SKM-1 treated with dmso at 0.1 percent for 144 hours (cell line): ENCODE results near the gene NBDY.
"Not testable (repeated sequence)": the region's sequence is repeated elsewhere in the genome, so short reads cannot be mapped to it uniquely, and the experiment has no call there.

ENCODE experiments used
- DNase-seq: peaks from one replicate; lab custom pipeline; 2025; ENCODE audit not compliant: unreplicated experiment; lab: John Stamatoyannopoulos, UW

NBDY gene

DNA sequence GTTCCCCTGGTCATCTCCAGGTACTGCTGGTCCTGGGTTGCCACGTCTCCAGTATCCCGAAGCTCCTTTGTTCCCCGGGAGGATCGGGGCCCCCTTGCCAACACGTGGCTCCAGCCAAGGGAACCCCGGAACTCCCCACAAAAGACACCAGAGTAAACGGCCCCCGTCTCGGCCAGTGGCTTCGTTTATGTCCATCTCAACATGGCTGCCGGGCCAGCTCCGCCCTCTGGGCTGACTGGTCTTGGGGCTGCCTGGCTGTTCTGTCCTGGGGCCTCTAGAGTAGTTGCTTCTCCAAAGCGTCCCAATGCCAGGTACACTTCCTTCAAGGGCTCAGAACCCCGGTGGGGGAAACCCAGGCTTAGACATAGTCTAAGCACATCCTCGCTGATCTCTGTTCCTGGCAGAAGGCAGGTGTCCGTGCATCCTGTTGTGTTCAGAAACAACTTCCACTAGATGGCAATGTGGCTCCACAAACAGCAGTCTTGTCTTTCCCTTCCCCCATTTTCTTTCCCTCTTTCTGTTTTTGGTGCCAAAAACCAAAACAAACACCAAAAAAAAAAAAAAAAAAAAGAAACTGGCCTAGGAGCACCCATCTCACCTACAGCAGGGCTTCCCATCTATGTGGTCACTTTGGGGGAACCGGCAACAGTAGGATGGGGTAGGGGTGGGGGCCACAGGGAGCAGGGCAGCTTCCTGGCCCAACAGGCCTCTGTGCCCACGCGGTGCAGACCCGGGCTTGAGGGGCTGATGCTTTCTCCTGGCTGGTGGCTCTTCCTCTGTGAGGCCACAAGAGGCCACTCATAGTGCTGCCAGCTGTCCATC lies 35.3 kb downstream of the NBDY start:
- no peak for DNase-seq

DNA sequence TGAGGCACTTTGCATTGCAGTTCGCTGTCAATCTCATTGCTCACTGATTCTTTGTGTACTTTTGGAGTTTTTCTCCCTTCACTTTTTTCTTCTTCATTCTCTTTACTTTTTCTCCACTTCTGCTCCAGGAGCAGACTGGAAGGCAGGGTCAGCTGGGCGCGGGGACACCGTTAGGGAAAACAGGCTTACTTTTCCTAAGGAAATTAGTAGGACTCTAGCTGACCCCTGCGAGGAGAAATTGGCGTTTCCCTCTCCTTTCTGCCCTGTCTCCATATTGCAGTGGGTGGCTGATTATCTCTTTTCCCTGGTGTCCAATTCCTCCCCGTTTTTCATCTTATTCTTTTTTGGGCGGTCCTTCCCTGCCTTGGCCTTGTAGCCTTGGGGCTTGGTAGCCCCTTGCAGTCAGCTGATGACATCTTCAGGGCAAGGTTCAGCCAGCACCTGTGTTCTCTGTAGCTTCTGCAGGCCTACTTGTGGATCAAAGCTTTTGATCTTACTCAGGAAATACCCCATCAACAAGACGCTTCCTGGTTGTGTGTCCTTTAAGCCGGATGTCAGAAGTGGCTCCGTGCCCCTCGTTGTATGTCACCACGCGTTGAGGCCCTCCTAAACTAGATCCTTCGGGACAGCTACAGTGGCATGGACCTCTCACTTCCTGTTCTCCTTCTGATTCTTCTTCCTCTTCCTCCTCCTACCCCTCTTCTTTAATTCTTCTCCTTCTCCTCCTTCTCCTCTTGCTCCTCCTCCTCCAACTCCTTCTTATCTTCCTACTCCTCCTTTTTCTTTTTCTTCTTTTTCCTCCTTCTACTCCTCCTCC lies 36.1 kb downstream of the NBDY start:
- DNase-seq, result no peak

DNA sequence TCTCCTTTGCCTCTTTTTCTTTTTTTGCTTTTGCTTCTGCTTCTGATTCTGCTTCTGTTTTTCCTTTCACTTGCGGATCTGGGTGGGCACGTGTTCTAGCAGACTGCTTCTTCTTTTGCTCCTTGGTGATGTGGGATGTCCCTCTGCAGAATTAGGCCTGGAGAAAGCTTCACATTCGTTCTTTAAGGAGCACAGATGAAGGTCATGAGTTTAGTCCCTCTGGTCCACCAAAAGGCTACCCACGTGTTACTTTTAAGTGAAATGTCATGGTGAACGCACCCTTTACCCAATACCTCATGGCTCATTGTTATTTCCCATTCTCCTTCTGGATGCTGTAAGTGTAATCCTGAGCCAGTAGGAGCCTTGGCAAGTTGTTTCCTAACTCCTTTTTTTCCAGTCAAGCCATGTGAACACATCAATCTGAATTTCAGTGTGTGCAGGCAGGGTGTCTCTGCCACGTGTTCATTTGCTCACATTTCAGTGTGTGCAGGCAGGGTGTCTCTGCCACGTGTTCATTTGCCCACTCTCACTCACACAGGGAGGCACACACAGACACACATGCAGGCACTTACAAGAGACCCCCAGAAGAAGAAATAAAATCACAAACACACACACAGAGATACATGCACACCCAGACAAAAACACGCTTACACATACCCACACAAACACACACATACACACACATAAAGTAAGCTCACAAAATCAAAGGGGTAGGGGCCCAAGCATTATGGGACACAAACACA lies 36.9 kb downstream of the NBDY start:
- DNase-seq, result no peak

DNA sequence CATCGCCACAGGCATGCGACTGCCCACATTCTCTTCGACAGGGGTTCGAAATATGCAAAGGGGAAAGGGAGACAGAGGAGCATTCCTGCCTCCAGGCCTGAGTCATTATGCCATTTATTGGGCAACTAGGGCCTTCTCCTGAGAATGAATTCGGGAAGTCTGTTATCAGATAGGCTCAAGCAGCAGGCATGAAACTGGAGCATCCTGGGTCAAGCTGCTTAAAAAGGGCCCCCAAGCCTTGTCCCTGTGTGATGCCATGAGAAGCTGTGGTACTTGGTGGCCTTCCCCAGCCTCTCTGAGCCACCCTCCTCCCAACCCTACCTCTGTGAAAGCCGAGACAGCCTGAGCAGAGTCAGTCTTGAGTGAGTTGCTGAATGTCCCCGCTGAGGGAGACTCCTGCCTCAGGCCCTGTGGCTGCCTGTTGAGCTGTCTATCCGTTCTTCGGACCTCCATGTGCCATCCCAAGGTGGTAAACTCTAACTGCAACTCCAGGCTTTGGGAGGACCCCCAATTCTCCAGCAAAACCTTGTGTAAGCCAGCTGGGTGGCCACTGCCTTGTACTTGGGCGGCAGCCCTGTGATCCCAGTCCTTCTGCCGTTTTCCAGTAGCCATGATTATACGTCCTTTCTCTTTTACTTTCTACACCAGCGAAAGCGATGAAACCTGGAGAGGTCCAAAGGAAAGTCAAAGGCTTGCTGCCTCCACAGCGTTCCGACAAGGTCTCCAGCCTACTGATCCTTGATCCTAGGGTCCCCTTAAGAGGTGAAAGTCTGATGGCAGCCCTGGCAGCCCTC lies 37.7 kb downstream of the NBDY start:
- no peak for DNase-seq

DNA sequence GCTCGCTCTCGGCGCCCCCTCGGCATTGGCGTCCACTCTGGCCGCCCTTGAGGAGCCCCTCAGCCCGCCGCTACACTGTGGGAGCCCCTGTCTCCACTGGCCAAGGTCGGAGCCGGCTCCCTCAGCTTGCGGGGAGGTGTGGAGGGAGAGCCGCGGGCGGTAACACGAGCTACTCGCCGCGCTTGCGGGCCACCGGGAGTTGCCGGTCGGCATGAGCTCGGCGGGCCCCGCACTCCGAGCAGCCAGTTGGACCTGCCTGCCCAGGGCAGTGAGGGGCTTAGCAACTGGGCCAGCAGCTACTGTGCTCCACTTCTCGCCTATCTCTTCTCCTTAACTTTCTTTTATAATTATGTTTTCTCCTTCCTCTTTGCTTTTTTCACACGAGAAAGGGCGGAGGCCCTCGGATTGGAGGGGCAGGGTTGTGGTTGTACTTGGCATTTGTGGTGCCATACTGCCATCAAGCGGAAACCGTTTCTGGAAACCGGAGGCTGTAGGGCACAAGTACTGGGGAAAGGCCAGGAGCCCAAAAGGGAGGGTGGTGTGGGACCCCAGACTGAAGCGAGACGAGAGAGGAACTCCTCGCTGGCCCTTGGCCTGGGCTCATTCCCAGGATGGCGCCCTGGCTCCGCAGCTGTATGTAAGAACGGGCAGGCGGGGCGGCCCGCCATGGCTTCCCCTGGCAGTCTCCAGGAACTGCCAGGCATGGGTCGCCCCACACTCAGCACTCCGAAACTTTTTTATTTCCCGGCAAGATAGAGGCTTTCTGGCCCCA lies 38.5 kb downstream of the NBDY start:
- not testable (repeated sequence) for DNase-seq

DNA sequence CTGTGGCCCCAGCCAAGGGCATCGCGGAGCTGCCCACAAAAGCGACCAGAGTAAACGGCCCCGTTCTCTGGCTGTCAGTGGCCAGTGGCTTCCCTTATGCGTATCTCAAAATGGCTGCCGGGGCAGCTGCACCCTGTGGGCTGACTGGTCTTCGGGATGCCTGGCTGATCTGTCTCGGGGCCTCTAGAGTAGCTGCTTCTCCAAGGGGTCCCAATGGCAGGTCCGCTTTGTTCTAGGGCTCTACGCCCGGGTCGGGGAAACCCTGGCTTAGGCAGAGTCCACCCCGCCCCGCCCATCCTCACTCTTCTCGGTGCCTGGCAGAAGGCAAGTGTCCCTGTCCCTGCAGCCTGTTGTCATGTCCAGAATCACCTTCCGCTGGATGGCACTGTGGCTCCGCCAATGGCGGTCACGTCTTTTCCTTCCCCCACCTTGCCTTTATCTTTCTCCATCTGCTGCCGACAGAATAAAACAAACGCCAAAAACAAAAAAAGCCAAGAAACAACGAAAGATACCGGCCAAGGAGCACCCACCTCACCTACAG lies 39.1 kb downstream of the NBDY start:
- not testable (repeated sequence) for DNase-seq

DNA sequence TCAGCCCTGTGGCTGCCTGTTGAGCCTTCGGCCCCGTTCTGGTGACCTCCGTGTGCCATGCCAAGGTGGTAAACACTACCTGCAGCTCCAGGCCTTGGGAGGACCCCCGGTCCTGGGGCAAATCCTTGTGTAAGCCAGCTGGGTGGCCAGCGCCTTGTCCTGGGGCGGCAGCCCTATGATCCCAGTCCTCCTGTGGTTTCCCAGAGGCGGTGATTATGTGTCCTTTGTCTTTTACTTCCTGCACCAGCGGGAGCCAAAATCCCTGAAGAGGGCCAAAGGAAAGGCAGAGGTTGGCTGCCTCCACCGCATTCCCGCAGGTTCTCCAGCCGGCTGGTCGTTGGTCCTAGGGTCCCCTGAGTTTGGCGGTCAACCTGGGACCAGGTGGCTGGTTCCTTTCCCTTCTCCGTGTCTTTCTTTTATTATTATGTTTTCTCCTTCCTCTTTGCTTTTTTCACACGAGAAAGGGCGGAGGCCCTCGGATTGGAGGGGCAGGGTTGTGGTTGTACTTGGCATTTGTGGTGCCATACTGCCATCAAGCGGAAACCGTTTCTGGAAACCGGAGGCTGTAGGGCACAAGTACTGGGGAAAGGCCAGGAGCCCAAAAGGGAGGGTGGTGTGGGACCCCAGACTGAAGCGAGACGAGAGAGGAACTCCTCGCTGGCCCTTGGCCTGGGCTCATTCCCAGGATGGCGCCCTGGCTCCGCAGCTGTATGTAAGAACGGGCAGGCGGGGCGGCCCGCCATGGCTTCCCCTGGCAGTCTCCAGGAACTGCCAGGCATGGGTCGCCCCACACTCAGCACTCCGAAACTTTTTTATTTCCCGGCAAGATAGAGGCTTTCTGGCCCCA lies 43.9 kb downstream of the NBDY start:
- not testable (repeated sequence) for DNase-seq

DNA sequence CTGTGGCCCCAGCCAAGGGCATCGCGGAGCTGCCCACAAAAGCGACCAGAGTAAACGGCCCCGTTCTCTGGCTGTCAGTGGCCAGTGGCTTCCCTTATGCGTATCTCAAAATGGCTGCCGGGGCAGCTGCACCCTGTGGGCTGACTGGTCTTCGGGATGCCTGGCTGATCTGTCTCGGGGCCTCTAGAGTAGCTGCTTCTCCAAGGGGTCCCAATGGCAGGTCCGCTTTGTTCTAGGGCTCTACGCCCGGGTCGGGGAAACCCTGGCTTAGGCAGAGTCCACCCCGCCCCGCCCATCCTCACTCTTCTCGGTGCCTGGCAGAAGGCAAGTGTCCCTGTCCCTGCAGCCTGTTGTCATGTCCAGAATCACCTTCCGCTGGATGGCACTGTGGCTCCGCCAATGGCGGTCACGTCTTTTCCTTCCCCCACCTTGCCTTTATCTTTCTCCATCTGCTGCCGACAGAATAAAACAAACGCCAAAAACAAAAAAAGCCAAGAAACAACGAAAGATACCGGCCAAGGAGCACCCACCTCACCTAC lies 44.5 kb downstream of the NBDY start:
- DNase-seq, result not testable (repeated sequence)

DNA sequence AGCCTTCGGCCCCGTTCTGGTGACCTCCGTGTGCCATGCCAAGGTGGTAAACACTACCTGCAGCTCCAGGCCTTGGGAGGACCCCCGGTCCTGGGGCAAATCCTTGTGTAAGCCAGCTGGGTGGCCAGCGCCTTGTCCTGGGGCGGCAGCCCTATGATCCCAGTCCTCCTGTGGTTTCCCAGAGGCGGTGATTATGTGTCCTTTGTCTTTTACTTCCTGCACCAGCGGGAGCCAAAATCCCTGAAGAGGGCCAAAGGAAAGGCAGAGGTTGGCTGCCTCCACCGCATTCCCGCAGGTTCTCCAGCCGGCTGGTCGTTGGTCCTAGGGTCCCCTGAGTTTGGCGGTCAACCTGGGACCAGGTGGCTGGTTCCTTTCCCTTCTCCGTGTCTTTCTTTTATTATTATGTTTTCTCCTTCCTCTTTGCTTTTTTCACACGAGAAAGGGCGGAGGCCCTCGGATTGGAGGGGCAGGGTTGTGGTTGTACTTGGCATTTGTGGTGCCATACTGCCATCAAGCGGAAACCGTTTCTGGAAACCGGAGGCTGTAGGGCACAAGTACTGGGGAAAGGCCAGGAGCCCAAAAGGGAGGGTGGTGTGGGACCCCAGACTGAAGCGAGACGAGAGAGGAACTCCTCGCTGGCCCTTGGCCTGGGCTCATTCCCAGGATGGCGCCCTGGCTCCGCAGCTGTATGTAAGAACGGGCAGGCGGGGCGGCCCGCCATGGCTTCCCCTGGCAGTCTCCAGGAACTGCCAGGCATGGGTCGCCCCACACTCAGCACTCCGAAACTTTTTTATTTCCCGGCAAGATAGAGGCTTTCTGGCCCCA lies 49.3 kb downstream of the NBDY start:
- DNase-seq, result not testable (repeated sequence)

DNA sequence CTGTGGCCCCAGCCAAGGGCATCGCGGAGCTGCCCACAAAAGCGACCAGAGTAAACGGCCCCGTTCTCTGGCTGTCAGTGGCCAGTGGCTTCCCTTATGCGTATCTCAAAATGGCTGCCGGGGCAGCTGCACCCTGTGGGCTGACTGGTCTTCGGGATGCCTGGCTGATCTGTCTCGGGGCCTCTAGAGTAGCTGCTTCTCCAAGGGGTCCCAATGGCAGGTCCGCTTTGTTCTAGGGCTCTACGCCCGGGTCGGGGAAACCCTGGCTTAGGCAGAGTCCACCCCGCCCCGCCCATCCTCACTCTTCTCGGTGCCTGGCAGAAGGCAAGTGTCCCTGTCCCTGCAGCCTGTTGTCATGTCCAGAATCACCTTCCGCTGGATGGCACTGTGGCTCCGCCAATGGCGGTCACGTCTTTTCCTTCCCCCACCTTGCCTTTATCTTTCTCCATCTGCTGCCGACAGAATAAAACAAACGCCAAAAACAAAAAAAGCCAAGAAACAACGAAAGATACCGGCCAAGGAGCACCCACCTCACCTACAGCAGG lies 50.0 kb downstream of the NBDY start:
- DNase-seq, result not testable (repeated sequence)

DNA sequence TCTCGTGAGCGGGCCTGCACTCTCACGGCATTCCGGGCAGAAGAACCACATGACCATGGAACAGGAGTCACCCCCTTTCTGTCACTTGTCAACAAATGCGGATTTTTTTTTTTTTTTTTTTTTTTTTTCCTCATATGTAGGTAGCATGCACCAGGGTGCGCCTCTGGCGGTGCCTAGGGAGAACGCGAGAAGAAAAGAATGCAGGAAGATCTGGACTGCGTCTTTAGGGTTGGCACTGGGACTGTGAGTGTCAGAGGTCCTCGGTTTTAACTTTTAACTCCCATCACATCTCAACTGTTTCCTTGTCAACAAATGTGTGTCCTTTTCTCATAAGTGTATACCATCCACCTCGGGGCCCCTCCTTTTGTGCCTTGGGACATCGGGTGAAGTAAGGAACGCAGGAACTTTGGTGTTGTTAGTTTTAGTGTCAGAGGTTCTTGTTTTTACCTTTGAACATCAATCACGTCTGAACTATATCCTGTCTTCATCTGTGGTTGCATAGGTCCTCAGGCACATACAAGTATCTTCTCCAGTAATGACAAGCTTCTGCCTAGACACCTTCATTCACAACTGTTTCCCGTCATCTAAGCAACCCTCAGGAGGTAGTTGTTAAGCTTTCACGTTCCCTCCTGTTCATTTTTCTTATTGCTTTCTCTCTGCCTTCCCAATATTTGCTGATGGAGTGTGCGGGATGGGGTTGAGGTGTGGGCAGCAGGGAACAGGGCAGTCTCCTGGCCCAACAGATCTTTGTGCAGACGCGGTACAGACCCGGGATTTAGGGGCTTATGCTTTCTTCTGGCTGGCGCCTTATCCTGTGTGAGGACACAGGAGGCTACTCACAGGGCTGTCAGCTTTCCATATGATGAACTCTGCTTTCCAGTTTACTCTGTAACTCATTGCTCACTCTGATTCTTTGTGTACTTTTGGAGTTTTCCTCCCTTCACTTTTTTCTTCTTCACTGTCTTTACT lies 51.9 kb downstream of the NBDY start:
- DNase-seq, result not testable (repeated sequence)

DNA sequence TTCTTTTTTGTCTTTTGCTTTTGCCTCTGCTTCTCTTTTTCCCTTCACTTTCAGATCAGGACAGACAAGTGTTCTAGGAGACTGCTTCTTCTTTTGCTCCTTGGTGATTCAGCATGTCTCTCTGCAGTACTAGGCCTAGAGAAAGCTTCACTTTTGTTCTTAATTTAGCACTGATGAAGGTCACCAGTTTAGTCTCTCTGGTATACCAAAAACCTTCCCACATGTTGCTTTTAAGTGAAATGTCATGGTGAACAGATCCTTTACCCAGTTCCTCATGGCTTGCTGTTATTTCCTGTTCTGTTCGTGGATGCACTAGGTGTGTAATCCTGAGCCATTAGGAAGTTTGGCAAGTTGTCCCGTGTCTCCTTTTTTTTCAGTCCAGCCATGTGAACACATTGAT lies 53.3 kb downstream of the NBDY start:
- no peak for DNase-seq

DNA sequence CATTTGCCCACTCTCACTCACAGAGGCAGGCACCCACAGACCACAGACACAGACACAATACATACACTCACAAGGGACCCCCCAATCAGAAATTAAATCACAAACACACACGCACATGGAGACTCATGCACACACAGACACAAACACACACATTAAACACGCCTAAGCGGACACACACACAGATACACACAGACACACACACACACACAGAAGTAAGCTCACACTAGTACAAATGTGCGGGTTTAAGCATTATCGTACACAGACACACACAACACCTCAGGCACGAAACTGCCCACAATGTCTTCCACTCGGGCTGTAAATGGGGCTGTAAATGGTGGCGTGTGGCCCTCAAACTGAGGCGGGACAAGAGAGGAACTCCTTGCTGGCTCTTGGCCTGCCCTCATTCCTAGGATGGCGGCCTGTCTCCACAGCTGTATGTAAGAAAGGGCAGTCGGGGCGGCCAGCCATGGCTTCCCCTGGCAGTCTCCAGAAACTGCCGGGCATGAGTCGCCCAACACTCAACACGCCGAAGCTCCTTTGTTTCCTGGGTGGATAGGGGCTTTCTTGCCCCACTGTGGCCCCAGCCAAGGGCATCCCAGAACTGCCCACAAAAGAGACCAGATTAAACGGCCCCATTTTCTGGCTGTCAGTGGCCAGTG lies 53.9 kb downstream of the NBDY start:
- DNase-seq, result no peak

DNA sequence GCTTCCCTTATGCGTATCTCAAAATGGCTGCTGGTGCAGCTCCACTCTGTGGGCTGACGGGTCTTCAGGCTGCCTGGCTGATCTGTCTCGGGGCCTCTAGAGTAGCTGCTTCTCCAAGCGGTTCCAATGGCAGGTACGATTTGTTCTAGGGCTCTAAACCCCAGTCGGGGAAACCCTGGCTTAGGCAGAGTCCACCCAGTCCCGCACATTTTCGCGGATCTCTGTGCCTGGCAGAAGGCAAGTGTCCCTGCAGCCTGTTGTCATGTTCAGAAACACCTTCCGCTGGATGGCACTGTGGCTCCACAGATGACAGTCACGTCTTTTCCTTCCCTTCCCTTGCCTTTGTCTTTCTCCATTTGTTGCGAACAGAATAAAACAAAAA lies 54.4 kb downstream of the NBDY start:
- DNase-seq, result no peak

DNA sequence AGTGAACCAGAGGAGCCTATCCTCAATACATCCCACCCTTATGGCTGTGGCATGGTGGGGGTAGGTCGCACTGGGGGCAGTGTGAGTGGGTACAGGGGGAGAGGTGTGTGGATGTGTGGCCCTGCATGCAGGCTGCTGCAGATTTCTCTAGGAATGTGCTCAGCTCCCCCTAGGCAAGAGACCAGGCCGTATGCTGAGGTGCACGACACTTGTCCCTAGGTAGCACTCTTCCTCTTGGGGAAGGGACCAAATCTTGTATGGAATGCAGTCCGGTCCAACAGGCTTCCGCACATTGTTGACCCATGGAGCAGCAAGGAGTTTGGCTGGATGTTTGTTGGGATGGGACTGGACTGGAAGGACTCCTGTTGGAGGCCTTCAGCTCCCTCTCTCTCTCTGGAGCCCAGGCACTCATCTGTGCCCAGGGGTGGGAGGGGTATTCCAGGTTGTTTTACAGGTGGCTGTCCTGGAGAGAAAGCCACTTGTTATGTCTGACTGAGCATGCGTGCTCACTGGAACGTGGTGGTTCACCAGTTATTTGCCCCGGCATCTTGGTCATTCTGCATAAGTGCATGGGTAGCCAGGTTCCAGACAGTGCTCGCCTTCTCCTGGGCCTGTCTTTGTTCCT lies 55.1 kb downstream of the NBDY start:
- no peak for DNase-seq
